Measurements from ENCODE around the gene TUBGCP4. TPM values are rescaled to one million over a fixed set of nuclear protein-coding genes. Genes with fewer than 3 reads are reported as not detected.

TUBGCP4 gene
- 9.5 and 10.0 TPM in 2 replicates for total RNA-seq

GRCh38 chr15:43370975-43371974, at the start of gene TUBGCP4, which contains the start of gene ZSCAN29:
TSS of gene TUBGCP4 (plus strand) at chr15:43371101. CDS start at chr15:43371355, 254 bp downstream.
TSS of gene ZSCAN29 (minus strand) at chr15:43371043. CDS start at chr15:43369913, 1,130 bp downstream.

DNA sequence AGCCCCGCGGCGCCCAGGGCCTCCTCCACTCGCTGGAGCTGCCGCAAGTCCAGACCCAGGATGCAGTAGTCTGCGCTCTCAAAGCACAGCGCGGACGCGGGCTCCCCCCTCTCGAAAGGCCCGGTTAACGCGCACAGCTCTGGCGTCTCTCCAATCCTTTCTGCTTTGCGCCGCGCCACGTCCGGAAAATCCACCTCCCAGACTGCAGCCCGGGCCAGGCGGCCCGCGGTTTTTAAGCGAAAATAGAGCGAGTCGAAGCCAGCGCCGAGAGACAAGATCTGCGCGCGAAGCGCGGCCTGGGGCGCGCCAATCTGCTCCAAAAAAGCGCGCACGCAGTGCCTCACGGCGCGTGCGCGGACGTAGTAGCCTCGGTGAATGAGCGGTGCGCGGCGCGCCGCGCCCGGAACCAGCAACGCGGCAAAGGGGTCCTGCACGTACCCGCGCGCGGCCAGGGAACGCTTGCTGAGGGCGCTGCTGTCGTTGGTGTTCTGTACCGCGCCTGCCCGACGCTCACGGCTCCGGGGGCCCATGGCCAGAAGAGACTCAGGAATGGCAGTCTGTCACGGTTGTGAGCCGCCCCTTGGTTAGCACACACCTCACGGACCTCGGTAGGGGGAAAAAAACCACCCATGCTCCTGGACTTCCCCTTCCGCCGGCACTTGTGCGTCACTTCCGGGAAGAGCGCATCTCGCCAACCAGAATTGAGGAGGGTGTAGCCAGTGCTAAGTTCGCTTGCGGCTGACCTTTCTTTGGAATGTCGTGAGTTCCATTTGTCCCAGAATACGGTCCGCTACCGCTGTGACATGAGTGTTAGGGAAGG, 40.7 kb upstream of the TUBGCP4 start, which contains the start of gene LCMT2:
Gene LCMT2, minus strand, starts transcription at position 614 of the 820 bp plus-strand sequence. Its CDS starts 84 bp downstream, at position 530.

Other genes starting within 250 kb of the TUBGCP4 start
- 13.7 and 14.5 TPM in 2 replicates for gene TMEM62, start 237.5 kb upstream of the TUBGCP4 start, total RNA-seq
- 65.0 and 79.3 TPM in 2 replicates for gene CCNDBP1, start 185.7 kb upstream of the TUBGCP4 start, total RNA-seq
- gene EPB42, start 150.1 kb upstream of the TUBGCP4 start, total RNA-seq, result not detected in 2 replicates
- not detected in 2 replicates for gene TGM5, start 104.2 kb upstream of the TUBGCP4 start, total RNA-seq
- not detected in 2 replicates for gene TGM7, start 68.8 kb upstream of the TUBGCP4 start, total RNA-seq
- gene LCMT2, start 40.5 kb upstream of the TUBGCP4 start, total RNA-seq, result 8.5 and 9.1 TPM in 2 replicates
- gene ZSCAN29, start 58 bp upstream of the TUBGCP4 start, total RNA-seq, result 16.1 and 17.3 TPM in 2 replicates
- 68.0 and 71.2 TPM in 2 replicates for gene TP53BP1, start 122.1 kb downstream of the TUBGCP4 start, total RNA-seq
- 35.8 and 49.3 TPM in 2 replicates for gene MAP1A, start 146.5 kb downstream of the TUBGCP4 start, total RNA-seq
- gene PPIP5K1, start 219.1 kb downstream of the TUBGCP4 start, total RNA-seq, result 18.8 and 27.0 TPM in 2 replicates
- not detected in 2 replicates for gene CKMT1B, start 222.9 kb downstream of the TUBGCP4 start, total RNA-seq
- under 0.01 TPM in 1 of 2 replicates, not detected in the other for gene STRC, start 247.7 kb downstream of the TUBGCP4 start, total RNA-seq